CD4-positive, alpha-beta T cell treated with Interleukin-21 for 1 hour (primary cell): ENCODE results near the gene GINS2.
A peak's percentile ranks its signal among the peaks of the same experiment; 100 is the strongest.

Experiments
- DNase-seq: peaks from one replicate; pipeline ENCODE4 v3.0.0-alpha.2; 2020

Gene GINS2

GRCh38 chr16:85687651-85688471, 893 bp downstream of the GINS2 start:
- peak; percentile 7 for DNase-seq

DNA sequence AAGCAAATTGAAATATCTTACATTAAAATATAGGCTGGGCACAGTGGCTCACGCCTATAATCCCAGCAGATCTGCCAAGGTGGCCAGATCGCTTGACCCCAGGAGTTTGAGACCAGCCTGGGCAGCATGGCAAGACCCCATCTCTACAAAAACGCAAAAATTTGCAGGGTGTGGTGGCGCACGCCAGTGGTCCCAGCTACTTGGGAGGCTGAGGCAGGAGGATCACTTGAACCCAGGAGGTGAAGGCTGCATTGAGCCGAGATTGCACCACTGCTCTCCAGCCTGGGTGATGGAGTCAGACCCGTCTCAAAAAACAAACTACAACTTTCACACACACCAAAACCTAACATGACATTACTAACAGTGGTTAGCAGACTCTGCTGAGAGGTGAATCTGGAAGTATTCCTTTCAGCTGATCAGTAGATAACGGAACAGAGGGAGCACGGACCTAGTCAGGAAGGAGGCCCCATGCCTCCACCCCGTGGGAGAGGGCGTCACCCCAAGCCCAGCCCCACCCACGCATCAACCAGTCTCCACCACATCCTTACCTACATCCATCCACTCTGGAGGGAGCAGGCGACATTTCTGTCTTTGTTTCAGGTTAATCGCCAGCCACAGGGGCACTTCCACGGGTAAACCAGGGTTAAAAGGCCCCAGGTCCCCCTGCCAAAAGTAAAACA, 1.7 kb downstream of the GINS2 start:
- DNase-seq, result no peak

DNA sequence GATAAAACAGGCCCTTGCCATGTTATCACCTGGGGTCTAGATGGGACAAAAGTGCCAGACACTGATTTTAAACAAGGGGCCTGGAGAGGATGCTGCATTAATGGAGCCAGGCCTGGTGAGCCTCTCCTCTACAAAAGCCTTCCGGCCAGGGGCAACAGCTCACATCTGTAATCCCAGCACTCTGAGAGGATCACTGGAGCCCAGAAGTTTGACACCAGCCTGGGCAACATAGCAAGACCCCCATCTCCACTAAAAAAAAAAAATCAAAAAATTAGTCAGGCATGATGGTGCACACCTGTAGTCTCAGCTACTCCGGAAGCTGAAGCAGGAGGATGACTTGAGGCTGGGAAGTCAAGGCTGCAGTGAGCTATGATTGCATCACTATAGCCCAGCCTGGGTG, 3.5 kb downstream of the GINS2 start:
- DNase-seq, result no peak

GRCh38 chr16:85683363-85683762, 5.4 kb downstream of the GINS2 start:
- DNase-seq, result no peak

DNA sequence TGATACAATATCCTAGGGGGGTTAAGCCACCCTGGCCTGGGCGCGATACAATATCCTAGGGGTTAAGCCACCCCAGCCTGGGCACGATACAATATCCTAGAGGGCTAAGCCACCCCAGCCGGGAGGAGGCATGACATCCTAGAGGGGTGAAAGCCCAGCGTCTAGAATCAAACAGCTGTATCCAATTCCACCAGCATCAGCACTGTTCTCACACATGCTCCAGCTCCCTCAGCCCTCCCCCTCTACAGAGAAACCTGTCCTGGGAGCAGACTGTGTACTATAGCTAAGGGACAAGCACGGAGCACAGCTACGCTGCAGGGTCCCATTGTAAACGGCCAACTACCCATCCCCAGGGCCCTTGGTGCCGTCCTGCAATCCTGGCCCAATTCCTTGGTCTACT, 6.2 kb downstream of the GINS2 start:
- no peak for DNase-seq

- DNase-seq, result no peak
These were observed 7.5 kb downstream of the GINS2 start for GRCh38 chr16:85681255-85681654.

- DNase-seq, result no peak
These were observed 8.3 kb downstream of the GINS2 start for GRCh38 chr16:85680352-85680944.

DNA sequence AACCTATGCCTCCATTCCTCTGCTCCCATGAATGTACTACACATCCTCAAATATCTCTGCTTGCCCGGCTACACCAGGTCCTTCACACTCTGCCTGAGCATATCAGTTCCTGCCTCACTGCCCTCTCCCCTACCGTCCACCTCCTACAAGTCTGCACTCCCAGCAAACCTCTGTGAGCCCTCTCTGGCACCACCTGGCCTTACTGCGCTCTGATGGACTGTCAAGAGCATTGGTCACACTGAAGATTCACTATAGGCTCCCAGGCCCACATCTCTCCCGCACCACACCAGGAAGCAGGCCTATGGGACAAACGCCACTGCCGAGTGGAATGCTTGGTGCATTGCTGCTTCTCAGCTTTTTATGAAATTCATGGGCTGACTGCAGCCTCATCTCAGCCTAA, 8.9 kb downstream of the GINS2 start:
- no peak for DNase-seq

DNA sequence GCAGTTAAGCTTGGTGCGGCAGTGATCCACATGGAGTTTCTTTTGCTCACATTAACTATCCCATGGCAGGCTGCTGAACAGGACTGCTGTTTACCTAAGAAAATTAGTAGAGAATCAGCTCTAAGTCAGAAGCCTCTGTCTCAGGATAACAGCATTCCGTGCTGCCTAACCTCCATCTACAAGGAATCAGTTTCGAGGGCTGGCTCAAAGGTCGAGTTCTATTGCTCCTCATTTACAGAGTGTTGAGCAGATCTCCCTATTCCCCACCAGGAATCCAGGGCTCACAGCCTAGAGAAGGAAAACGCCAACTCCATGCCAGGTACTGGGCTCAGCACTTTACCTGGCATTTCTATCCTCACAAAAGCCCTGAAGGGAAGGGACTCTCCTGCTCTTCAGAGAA, 9.9 kb downstream of the GINS2 start:
- no peak for DNase-seq

GRCh38 chr16:85678016-85678415, 10.7 kb downstream of the GINS2 start:
- DNase-seq, result no peak

DNA sequence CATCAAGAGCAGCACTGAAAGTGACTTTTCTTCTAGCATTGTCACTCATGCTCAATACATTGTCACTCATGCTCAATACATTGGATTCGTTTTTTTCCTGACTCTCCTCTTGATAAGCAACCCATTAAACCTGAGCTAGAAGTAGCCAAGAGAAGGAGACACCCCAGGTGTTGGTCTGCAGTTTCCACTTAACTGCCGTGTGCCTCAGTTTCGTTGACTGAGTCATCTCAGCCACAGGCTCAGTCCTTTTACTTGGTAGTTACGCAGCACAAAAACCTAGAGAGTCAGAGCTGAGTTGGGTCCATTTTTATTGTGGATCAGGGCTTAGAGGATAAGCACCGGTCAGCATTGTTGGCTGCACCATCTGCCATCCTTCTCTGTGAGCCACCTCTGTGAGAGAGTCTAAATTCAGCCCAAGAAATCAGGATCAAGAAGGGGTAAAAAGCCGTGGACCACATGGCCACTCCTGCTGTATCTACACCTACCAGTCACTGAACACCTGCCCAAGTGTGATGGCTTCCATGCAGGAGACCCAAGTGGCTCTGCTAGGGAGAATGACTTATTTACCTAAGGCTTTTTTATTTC, 11.3 kb downstream of the GINS2 start:
- DNase-seq, result no peak

GRCh38 chr16:85676466-85676865, 12.3 kb downstream of the GINS2 start:
- no peak for DNase-seq

GRCh38 chr16:85675251-85675874, 13.4 kb downstream of the GINS2 start:
- no peak for DNase-seq

DNA sequence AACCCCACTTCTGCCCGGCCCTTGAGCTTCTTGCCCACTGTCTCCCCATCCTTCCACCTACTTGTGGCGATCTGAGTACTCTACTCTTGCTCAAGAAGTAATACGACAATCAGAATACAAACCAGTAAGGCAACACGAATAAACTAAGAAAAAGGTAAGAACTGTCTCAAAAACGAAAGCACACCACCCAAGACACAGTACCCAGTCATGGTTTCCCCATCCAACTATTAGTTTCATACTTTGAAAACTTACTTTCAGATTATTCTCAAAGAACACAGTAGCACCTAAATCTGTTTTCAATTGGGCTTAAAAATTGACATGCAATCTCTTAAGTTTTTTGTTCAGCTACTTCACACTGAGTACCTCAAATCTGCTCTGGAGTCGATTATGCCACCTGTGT, 13.9 kb downstream of the GINS2 start:
- DNase-seq, result no peak

- DNase-seq, result no peak
These were observed 14.4 kb downstream of the GINS2 start for GRCh38 chr16:85674418-85674755.

GRCh38 chr16:85673529-85674417, 15.0 kb downstream of the GINS2 start:
- DNase-seq, result no peak

GRCh38 chr16:85670840-85671239, 17.9 kb downstream of the GINS2 start:
- DNase-seq, result no peak

- DNase-seq, result no peak
These were observed 19.9 kb downstream of the GINS2 start for GRCh38 chr16:85668676-85669424.

DNA sequence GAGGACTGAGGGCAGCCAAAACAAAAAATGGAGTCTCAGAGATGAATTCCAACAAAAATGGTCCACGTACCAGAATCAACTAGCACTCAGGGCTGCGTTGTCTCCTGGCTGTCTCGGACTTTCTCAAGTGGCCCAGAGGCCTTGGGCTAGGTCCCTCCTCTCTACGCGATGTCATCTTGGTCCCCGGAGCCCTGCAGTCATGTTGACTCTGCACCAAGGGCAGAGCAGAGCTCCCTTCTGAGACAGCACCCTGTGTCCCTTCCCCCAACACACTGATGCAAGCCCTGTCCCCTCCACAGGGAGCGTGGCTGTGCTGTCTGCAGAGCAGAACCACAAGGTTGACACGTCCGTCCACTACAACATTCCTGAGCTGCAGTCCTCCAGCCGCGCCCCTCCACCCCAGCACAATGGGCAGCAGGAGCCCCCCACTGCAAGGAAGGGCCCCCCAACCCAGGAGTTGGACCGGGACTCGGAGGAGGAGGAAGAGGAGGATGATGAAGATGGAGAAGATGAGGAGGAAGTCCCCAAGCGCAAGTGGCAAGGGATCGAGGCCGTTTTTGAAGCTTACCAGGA, 20.8 kb downstream of the GINS2 start:
- DNase-seq, result no peak

DNA sequence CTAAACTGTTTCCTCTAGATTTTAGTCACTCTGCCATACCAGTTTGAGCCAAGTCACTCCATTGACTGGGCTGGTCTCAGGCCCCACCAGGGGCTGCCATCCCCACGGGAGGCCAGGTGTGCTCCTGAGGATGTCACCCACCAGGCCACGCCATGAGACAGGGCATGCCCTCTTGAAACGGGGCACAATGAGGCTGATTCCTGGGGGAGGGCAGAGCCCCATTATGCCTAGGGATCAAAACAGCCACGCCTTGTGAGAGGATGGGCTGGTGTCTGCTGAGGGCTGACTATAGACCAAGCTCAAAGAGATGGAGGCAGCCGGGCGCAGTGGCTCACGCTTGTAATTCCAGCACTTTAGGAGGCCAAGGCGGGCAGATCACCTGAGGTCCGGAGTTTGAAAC, 21.5 kb downstream of the GINS2 start:
- no peak for DNase-seq

GRCh38 chr16:85665929-85666328, 22.8 kb downstream of the GINS2 start:
- no peak for DNase-seq
